NOMO-1 treated with DMSO at 0.1 percent for 48 hours (cell line): ENCODE measurements around the gene TCTA.

ENCODE experiments used
- DNase-seq: peaks from one replicate; lab custom pipeline; 2025; ENCODE audit not compliant: unreplicated experiment; lab: John Stamatoyannopoulos, UW

TCTA gene

DNA sequence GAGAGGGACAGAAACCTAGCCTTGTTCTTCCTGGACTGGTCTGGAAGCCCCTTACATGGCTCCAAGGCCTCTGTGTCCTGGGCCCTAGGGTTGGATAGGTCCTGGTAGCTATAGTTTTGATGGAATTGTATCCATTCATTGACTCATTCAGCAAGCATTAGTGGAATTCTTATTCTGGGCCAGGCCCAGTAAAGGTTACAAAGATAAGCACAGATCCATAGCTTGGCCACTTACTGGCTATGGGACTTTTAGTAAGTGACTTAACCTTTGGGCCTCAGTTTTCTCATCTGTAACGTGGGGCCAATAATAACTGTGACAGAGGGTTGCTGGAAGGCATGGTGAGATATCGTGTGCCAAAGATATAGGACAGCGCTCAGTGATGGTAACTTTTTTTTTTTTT is 44.2 kb downstream of the TCTA start:
- no peak for DNase-seq

DNA sequence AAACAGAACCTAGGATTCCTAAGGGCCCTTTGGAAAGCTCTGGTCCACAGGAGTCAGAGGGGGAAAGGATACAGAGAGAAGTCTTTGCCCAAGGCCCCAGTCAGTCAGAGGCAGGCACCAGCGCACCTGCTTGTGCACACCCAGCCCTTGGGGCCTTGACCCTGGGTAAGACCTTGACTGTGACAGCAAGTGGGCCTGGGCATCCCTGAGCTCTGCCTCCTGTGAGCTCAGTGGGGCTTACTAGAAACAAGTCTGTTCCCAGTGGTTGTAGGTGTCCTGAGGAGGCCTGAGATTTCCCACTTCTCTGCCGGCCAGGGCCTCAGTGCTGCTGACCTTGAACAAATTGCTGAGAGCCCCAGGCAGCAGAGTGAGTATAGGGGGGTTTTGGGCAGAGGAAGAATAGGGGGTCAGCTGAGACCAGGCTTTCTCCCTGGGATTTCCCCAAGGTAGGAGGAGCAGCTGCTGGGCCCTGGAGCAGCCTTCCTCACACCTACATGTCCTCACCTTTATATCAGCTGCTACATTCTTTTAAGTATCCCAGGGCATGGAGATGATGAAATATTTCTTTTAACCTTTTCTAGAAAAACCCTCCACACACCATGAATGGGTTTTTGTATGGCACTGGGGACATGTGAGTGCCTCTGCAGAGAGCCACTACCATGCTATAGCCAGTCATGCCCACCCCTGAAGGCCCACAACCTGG is 48.1 kb downstream of the TCTA start:
- DNase-seq = no peak

DNA sequence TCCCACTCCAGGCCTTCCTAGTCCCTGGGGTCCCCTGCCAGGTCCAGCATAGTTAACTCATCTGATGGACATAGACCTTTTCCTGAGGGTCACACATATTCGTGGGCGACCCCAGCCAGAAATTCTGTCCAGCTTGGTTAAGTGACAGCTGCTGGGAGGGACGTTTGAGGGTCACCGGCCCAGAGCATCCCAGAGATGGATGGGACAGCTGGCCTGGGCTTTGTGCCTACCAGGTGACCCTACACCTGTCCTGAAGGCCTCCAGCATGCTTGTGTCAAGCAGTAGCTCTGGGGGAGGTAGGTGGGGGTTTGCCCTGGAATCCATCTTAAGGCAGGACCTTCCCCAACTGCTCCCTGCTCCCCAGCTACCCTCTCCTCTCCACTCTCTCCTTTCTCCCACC is 48.7 kb downstream of the TCTA start:
- no peak for DNase-seq

DNA sequence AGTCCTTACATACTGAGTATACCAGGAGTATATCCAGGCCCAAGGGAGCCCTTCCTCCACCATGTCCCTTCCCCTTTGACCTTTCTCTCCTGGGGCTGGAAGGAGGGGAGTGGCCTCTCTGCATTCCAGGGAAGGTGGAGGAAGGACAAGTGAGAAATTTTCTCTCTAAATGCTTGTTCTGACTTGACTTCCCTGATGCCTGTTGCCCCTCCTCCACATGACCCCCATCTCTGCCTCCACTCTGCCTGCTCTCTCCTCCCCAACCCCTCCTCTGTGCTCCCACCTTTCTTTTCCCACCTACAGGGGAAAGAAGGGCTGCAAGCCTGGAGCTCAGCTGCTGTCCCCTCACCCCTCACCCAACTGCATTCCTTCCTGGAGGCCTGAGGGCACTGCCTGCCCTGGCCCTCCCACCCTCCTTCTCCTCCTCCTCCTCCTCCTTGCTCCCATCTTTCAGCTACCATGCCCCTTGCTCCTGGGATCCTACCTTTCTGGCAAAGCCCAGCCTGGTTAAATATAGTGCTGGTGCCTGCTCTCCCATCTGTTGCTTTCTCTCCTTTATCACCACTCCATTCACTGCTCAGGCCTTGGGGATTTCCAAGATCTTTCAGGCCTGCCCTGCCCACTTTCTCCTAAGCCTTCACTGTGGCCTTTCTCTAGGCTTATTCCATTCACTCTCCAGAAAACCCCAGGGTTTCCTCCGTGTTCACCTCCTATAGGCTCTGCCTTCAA is 49.4 kb downstream of the TCTA start:
- no peak for DNase-seq

DNA sequence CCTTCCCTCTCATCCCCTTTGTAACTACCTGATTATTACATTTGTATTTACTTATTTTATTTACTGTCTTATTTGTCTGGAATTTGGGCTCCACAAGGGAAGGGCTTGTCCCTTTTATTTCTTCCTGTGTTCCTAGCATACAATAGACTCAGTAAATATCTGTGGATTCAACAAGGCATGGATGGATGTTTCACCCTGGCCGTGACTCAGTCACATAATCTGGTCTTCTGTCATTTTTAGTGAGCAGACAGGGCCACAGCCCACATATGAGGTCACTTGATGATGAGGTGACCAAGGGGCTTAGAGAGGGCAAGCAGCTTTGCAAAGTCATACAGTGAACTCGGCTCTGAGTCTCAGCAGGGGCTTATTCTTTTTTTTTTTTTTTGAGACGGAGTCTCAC is 50.0 kb downstream of the TCTA start:
- DNase-seq = no peak

DNA sequence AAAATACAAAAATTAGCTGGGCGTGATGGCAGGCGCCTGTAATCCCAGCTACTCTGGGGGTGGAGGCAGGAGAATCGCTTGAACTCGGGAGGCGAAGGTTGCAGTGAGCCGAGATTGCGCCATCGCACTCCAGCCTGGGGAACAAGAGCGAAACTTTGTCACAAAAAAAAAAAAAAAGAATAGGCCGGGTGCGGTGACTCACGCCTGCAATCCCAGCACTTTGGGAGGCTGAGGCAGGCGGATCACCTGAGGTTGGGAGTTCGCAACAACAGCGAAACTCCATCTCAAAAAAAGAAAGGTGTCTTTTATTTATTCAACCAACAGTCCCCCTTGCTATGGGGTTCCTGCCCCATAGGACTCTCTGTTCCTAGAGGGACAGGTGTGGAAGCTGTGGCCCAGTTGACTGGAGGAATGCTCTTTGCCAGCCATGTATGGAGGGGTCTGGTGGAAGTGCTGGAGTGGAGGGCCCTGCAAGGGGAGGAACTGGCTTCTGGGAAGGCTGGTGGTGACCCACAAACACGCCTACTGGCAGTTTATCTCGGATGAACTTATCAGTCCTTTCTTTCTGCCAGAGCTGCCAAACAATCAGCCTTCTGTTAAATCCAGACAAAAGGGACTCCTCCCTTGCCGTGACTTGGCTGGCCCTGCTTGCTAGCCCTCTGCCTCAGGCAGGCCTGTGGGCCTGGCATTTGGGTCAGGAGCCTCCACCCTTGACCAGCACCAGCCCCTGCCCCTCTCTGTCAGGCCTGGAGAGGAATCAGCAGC is 53.2 kb downstream of the TCTA start:
- peak; percentile 24 for DNase-seq
